ENCODE results near the gene NCCRP1.

Gene NCCRP1

DNA sequence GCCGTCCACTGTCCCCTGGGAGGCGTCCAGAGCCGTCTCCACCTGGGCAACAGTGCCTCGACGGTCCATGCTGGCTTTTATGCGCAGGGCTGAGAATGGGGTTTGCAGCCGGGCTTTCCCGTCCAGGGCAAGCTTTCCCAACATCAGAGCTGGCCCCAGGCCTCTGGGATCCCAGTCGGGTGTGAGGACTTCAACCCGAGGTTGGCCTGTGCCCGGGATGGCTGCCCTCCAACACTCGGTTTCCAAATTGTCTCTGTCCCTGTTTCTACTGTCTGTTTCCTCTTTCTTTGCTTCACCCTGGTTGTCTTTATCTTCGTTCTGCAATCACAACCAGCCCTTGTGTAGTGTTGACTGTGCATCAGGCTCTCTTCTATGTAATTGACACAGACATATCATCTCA lies 52.0 kb downstream of the NCCRP1 start, which contains the start of gene IFNL4:
Gene IFNL4, minus strand, starts transcription at position 51 of the 400 bp plus-strand sequence.
- DNase-seq: no peak

DNA sequence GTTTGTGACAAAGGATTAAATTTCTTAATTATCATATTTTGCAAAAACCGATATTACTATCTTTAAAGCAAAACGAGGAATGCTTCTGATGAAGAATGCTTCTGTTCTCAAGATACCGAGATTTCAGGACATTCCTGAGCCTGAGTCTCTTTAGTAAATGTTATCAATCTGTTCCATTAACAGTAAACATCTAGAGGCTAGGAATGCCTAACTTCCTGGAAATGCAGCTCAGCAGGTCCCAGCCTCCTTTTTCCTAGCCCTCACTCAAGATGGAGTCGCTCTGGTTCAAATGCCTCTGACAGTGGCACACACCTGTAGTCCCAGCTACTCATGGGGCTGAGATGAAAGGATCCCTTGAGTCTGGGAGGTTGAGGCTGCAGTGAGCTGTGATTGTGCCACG lies 54.3 kb downstream of the NCCRP1 start:
- no peak for DNase-seq

Measured in CD4-positive, alpha-beta T cell treated with Interleukin-4 for 4 hours (primary cell).